G401 (cell line): Measurements from ENCODE around the gene GALNT9. TPM values are rescaled to one million over a fixed set of nuclear protein-coding genes. Genes with fewer than 3 reads are reported as not detected.
A peak's percentile ranks its signal among the peaks of the same experiment; 100 is the strongest.
"Not testable (repeated sequence)": the region's sequence is repeated elsewhere in the genome, so short reads cannot be mapped to it uniquely, and the experiment has no call there.

Experiments
- DNase-seq: peaks from one replicate; pipeline ENCODE4 v3.0.0-alpha.2; 2015; ENCODE audit warnings: low spot score
- in situ Hi-C: cut with HindIII; loops from 2 replicates; pipeline ENCODE4 v1.10.0; 2016; ENCODE audit warnings: low sequenced_read_pairs, mixed read lengths
- total RNA-seq: library from RNA; depleted of rRNA; stranded (reverse); fragments of >200 nt; shearing (Covaris generic); gene quantifications from 2 replicates; pipeline ENCODE4 v1.2.3, GENCODE V29; 2014

The GALNT9 gene
- total RNA-seq, 1 experiment from 2014 or later = 0.10 TPM

GRCh38 chr12:132248453-132249167 is 80.8 kb downstream of the GALNT9 start:
- in situ Hi-C loops = no loop called here
- DNase-seq = no peak

- in situ Hi-C loops = no loop called here
Measured at GRCh38 chr12:132247718-132248452, 81.5 kb downstream of the GALNT9 start.

GRCh38 chr12:132246997-132247717 is 82.2 kb downstream of the GALNT9 start:
- DNase-seq = no peak
- in situ Hi-C loops = no loop called here

More at GRCh38 chr12:132247718-132248452, 81.5 kb downstream of the GALNT9 start:
- no peak for DNase-seq

GRCh38 chr12:132245521-132246101 is 83.8 kb downstream of the GALNT9 start:
- no peak for DNase-seq
- in situ Hi-C loops = no loop called here

- in situ Hi-C loops = no loop called here
- DNase-seq = no peak
Measured at GRCh38 chr12:132244724-132245295, 84.6 kb downstream of the GALNT9 start.

- in situ Hi-C loops = no loop called here
- no peak for DNase-seq
Measured at GRCh38 chr12:132243596-132244310, 85.6 kb downstream of the GALNT9 start.

- in situ Hi-C loops = not testable (repeated sequence)
Measured at GRCh38 chr12:132243171-132243570, 86.2 kb downstream of the GALNT9 start.

GRCh38 chr12:132240669-132241007 is 88.8 kb downstream of the GALNT9 start:
- in situ Hi-C loops = not testable (repeated sequence)

More at GRCh38 chr12:132243171-132243570, 86.2 kb downstream of the GALNT9 start:
- not testable (repeated sequence) for DNase-seq

GRCh38 chr12:132239796-132240668 is 89.4 kb downstream of the GALNT9 start:
- DNase-seq = no peak
- in situ Hi-C loops = no loop called here

More at GRCh38 chr12:132240669-132241007, 88.8 kb downstream of the GALNT9 start:
- not testable (repeated sequence) for DNase-seq

GRCh38 chr12:132239392-132239791 is 90.0 kb downstream of the GALNT9 start:
- in situ Hi-C loops = no loop called here

GRCh38 chr12:132238884-132239283 is 90.5 kb downstream of the GALNT9 start:
- no peak for DNase-seq
- in situ Hi-C loops = no loop called here

More at GRCh38 chr12:132239392-132239791, 90.0 kb downstream of the GALNT9 start:
- no peak for DNase-seq

GRCh38 chr12:132238488-132238854 is 90.9 kb downstream of the GALNT9 start:
- in situ Hi-C loops = no loop called here
- peak; percentile 48 for DNase-seq

GRCh38 chr12:132237772-132238487 is 91.5 kb downstream of the GALNT9 start:
- DNase-seq = no peak
- in situ Hi-C loops = no loop called here

- DNase-seq = no peak
- in situ Hi-C loops = no loop called here
Measured at GRCh38 chr12:132236930-132237771, 92.2 kb downstream of the GALNT9 start.

- DNase-seq = no peak
- in situ Hi-C loops = no loop called here
Measured at GRCh38 chr12:132236129-132236929, 93.1 kb downstream of the GALNT9 start.
